H1 (cell line): Measurements from ENCODE around the gene SIK2. TPM values are rescaled to one million over a fixed set of nuclear protein-coding genes. Genes with fewer than 3 reads are reported as not detected.

Experiments
- BCL11A ChIP-seq, 2 experiments: IDR thresholded peaks; one replicate each; pipeline ENCODE4 v1.6.1; 2011; ENCODE audit warnings: low read depth in 2 of 2, low read length in 2 of 2, mild to moderate bottlenecking in 2 of 2
- KDM1A ChIP-seq: fragments of 200-600, 300-600 bp; sonication (generic); IDR thresholded peaks from 2 replicates; pipeline ENCODE4 v1.7.1; 2016; ENCODE audit warnings: mild to moderate bottlenecking, low read length, borderline replicate concordance
- NRF1 ChIP-seq: IDR thresholded peaks from 2 replicates; pipeline ENCODE4 v1.6.1; 2011; ENCODE audit warnings: mild to moderate bottlenecking, low read depth, low read length, improper control_type of control experiment
- polyA plus RNA-seq, 7 experiments: library from polyadenylated mRNA; depleted of rRNA in 3 of 7; stranded (reverse) in 5 of 7; unstranded in 2 of 7; fragments of >200 nt in 5 of 7; fragments of 200-250 nt in 2 of 7; gene quantifications; 1 replicate in 5 of 7; 2 replicates in 1 of 7; 4 replicates in 1 of 7; pipeline versions ENCODE4 v1.2.1 to v1.2.3, GENCODE V29; 2011 to 2013; ENCODE audit warnings: missing spikeins in 2 of 7, mixed read lengths in 2 of 7
- total RNA-seq: library from RNA; stranded (reverse); fragmentation: NEBNext Ultra II Directional; extraction: Animal tissue kit (Norgen Biotek cat#: 25700); gene quantifications from 2 replicates; pipeline ENCODE4 v1.2.1, GENCODE V29; 2021

SIK2 gene
- total and polyA plus RNA-seq, 2 of the 8 experiments (the other 6 are each of a cell fraction or from before 2014, with no cell fraction given), result 8.8 to 11.2 TPM

DNA sequence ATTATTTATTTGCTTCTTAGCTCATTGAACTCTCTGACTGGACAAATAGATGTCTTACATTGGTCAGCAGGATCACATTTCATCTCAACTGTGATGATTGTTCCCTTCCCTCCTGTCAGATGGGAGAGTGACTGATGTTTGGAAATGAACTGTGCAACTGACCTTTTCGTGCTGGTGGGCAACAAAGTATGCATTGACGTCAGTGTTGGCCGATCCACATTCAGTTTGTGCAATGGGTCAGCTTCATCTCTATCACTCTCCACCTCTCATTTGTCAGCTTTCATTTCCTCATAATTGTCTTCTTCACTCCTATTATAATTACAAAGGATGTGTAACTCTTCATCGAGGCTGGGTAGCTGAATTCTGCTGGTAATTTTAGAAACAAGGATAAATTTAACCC, 92.6 kb downstream of the SIK2 start (continued):
- no peak for TF ChIP-seq NRF1
- no peak for TF ChIP-seq BCL11A (IDR thresholded peaks at IDR 0.05; ENCODE audit: low read depth in 2 of 2, low read length in 2 of 2)
- no peak for TF ChIP-seq KDM1A
